ENCODE results near the gene TRIM72.

- TF ChIP-seq CTCF (IDR thresholded peaks at IDR 0.05) (no peak), KAT7 (CRISPR knock-in tag; IDR thresholded peaks at IDR 0.05; ENCODE audit: borderline replicate concordance) (no peak), ZNF263 (CRISPR knock-in tag; IDR thresholded peaks at IDR 0.05; ENCODE audit: low read depth) (no peak), CREM (CRISPR knock-in tag; IDR thresholded peaks at IDR 0.05) (no peak), E2F1 (CRISPR knock-in tag; IDR thresholded peaks at IDR 0.05) (no peak), CREB1 (CRISPR knock-in tag; IDR thresholded peaks at IDR 0.05) (no peak), TCF7 (CRISPR knock-in tag; IDR thresholded peaks at IDR 0.05; ENCODE audit: low read depth) (no peak), ELF4 (CRISPR knock-in tag; IDR thresholded peaks at IDR 0.05; ENCODE audit: low read depth) (no peak)
- TF ChIP-seq, protein P1, sequence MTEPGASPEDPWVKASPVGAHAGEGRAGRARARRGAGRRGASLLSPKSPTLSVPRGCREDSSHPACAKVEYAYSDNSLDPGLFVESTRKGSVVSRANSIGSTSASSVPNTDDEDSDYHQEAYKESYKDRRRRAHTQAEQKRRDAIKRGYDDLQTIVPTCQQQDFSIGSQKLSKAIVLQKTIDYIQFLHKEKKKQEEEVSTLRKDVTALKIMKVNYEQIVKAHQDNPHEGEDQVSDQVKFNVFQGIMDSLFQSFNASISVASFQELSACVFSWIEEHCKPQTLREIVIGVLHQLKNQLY (CRISPR knock-in tag; IDR thresholded peaks at IDR 0.05): no peak
Observed at GRCh38 chr16:31182391-31182790, 31.5 kb upstream of the TRIM72 start.
